HG03095 (cell line): Measurements from ENCODE around the gene UGT1A5.
"Not testable (repeated sequence)": the region's sequence is repeated elsewhere in the genome, so short reads cannot be mapped to it uniquely, and the experiment has no call there.

Experiments used
- ATAC-seq: cut with Tn5 transposase; IDR thresholded peaks from one replicate; pipeline ENCODE4 v1.9.1; 2021; ENCODE audit warnings: moderate library complexity; ENCODE audit not compliant: unreplicated experiment

The UGT1A5 gene

GRCh38 chr2:233692648-233693047 is 20.1 kb upstream of the UGT1A5 start, which contains the start of gene UGT1A6:
TSS of gene UGT1A6 (plus strand) at chr2:233692890. CDS start at chr2:233693005, 115 bp downstream.
- ATAC-seq = no peak

GRCh38 chr2:233693963-233694362 is 18.7 kb upstream of the UGT1A5 start:
- ATAC-seq = no peak

- no peak for ATAC-seq
Measured at GRCh38 chr2:233698740-233699139, 14.0 kb upstream of the UGT1A5 start.

- ATAC-seq = no peak
Measured at GRCh38 chr2:233699424-233700027, 13.2 kb upstream of the UGT1A5 start.

DNA sequence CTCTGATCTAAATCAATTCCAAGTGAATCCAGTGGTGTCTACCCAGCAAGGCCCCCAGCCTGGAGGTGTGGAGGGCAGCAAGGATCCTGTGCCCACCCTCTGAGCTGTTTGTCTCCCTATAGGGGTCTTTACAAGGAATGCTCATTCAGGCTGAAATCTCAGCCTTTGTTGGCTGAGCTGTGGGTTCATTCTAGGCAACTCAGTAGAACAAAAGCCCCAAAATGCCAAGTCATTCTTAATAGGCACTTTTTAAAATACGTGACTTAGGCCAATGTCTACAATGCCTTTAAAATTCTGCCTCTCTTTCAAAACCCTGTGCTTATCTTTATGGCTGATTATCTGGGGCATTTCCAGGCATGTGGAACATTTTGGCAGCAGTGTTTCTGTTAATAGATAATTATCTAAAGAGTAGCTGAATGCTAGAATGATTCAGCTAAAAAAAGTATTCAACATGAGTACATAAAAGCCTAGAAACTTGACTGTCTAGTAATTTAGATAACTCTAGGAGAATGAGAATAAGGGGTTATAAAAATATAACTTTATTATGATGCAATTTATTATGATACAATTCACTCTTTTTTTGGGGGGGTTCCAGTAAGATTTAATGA is 12.6 kb upstream of the UGT1A5 start:
- ATAC-seq = no peak

- not testable (repeated sequence) for ATAC-seq
Measured at GRCh38 chr2:233700842-233701241, 11.9 kb upstream of the UGT1A5 start.

DNA sequence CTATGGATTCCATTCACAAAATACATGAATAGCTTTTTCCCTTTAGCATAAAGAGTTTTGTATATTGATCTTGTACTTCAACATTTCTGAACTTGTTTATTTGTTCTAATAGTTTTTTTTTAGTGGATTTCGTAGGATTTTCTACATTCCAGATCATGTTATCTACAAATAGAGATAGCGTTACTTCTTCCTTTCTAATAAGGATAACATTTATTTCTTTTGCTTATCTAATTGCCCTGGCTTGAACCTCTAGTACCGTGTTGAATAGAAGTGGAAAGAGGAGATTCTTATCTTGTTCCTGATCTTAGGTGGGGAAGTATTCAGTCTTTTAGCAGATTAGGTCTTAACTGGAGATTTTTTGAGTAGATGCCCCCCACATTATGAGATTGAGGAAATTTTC is 10.5 kb upstream of the UGT1A5 start:
- no peak for ATAC-seq

DNA sequence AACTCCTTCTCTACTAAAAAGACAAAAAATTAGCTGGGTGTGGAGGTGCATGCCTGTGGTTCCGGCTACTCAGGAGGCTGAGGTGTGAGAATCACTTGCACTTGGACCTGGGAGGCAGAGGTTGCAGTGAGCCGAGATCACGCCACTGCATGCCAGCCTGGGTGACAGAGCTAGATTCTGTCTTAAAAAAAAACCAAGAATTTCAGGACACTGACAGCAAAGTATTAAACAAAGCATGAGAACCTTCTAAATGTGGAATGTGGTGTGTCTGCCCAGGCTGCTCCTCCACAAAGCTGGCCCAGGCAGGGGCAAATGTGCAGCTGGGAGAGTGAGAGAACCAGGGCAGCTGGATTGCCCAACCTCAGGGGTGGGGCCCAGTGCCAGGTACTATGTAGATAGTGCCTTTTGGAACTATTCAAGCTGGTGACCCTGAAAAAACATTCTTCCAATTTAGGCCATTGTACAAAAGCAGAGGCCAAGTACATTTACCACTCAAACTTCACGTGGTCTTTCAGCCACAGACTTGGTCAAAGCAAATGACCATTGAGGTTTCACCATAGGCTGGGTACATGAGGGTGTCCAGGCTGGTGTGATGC is 6.7 kb upstream of the UGT1A5 start:
- ATAC-seq = no peak

- no peak for ATAC-seq
Measured at GRCh38 chr2:233706720-233707119, 6.0 kb upstream of the UGT1A5 start.

- ATAC-seq = no peak
Measured at GRCh38 chr2:233707940-233708644, 4.6 kb upstream of the UGT1A5 start.

DNA sequence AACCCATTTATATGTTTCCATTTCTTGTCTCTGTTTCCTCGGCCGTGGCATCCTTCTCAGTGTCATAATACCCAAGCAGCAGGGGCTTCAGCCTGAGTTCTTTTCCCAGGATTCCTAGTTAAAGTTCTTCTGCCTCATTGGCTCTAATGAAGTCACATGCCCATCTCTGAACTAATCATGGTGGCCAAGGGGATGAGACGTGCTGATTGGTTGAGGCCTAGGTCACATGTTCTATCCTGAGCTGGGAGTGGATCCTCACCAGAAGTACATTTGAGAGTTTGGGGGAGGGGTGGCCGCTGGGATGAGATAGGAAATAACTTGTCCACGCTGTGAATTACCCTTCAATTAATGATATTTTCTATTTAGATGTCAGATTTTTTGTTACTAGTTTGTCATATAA is 3.8 kb upstream of the UGT1A5 start:
- no peak for ATAC-seq

DNA sequence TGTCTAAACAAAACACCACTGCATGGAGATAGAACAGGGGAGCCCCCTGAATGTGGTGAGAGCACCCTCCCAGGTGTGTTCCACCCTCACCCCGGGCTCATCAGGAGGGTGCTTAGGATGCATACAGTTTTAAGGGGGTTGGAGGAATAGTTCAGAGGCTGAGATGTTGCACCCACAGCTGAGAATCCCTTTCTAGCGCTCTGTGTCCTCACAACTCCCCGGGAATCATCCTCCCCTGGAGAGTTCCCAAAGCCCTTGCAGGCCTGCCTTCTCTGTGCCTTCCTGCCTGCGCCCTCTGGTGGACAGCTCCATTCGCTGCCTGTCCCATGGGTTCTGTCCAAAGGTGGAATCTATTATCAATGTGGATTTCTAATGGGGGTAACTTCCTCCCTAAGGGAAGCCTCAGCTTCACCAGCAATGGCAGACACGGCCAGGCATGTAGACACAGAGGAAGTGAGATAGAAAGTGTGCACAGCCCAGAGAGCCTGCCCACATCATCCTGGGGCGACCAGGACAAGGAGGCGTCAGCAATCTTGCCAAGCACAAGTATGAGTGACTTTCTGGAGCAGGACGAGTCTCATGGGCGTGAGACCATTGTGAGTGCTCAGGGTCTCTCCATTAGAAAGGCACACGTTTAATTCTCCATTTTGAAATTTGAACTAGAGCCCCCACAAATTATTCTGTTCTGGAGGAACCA is 1.2 kb upstream of the UGT1A5 start:
- ATAC-seq = no peak

DNA sequence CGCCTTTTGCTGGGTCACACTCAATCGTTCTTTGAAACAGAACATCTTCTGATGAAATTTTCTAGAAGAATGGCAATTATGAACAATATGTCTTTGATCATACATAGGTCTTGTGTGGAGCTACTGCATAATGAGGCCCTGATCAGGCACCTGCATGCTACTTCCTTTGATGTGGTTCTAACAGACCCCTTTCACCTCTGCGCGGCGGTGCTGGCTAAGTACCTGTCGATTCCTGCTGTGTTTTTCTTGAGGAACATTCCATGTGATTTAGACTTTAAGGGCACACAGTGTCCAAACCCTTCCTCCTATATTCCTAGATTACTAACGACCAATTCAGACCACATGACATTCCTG is 532 bp downstream of the UGT1A5 start:
- ATAC-seq = no peak

GRCh38 chr2:233714121-233714520 is 1.4 kb downstream of the UGT1A5 start:
- ATAC-seq = no peak

DNA sequence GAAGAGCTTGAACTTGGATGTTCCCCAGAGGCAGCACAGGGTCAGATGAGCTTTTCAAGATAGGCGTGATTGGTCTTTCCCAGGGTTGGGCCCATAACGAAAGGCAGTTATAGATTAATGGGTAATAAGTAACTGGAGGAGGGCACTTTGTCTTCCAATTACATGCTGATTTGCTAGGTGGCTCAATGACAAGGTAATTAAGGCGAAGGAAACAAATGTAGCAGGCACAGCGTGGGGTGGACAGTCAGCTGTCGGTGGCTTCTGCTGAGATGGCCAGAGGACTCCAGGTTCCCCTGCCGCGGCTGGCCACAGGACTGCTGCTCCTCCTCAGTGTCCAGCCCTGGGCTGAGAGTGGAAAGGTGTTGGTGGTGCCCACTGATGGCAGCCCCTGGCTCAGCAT is 5.8 kb downstream of the UGT1A5 start, which contains the start of gene UGT1A4:
Gene UGT1A4, plus strand, starts transcription at position 185 of the 400 bp plus-strand sequence. Its CDS starts 85 bp downstream, at position 270.
- no peak for ATAC-seq

DNA sequence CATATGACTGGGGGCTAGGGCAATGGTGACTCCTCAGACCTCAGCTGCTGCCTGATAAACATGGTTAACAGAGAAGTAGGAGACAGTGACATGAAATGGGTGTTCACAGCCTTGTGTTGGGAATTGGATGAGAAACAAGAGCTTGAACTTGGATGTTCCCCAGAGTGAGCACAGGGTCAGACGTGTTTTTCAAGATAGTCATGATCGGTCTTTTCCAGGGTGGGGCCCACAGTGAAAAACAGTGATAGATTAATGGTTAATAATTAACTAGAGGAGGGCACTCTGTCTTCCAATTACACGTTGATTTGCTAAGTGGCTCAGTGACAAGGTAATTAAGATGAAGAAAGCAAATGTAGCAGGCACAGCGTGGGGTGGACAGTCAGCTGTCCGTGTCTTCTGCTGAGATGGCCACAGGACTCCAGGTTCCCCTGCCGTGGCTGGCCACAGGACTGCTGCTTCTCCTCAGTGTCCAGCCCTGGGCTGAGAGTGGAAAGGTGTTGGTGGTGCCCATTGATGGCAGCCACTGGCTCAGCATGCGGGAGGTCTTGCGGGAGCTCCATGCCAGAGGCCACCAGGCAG is 16.1 kb downstream of the UGT1A5 start, which contains the start of gene UGT1A3:
Gene UGT1A3, plus strand, starts transcription at position 320 of the 579 bp plus-strand sequence. Its CDS starts 85 bp downstream, at position 405.
- no peak for ATAC-seq

- ATAC-seq = not testable (repeated sequence)
Measured at GRCh38 chr2:233736868-233737653, 24.4 kb downstream of the UGT1A5 start.

- ATAC-seq = no peak
Measured at GRCh38 chr2:233740870-233741269, 28.2 kb downstream of the UGT1A5 start.

GRCh38 chr2:233743464-233744259 is 31.0 kb downstream of the UGT1A5 start:
- ATAC-seq = no peak
